GM20431 (cell line): Measurements from ENCODE around the gene WWC2.

ENCODE experiments used
- in situ Hi-C: fragments of 300-500 bp; cut with MseI, MboI; formaldehyde crosslinking; loops from one replicate; pipeline ENCODE4 v1.15.0; 2020; ENCODE audit warnings: low sequenced_read_pairs; ENCODE audit not compliant: unreplicated experiment

Gene WWC2

GRCh38 chr4:183360161-183360919 lies 261.3 kb downstream of the WWC2 start:
- in situ Hi-C loops, result no loop called here

- in situ Hi-C loops, result no loop called here
Measured at GRCh38 chr4:183362036-183362435, 263.0 kb downstream of the WWC2 start.

- in situ Hi-C loops, result no loop called here
Measured at GRCh38 chr4:183362916-183363542, 264.0 kb downstream of the WWC2 start.

GRCh38 chr4:183364025-183364424 lies 265.0 kb downstream of the WWC2 start:
- in situ Hi-C loops, result no loop called here

- in situ Hi-C loops, result no loop called here
Measured at GRCh38 chr4:183366206-183366835, 267.3 kb downstream of the WWC2 start.

- in situ Hi-C loops, result no loop called here
Measured at GRCh38 chr4:183369073-183369472, 270.0 kb downstream of the WWC2 start.
